ENCODE measurements around the gene MCCD1.
"Not testable (repeated sequence)": the region's sequence is repeated elsewhere in the genome, so short reads cannot be mapped to it uniquely, and the experiment has no call there.

MCCD1 gene

DNA sequence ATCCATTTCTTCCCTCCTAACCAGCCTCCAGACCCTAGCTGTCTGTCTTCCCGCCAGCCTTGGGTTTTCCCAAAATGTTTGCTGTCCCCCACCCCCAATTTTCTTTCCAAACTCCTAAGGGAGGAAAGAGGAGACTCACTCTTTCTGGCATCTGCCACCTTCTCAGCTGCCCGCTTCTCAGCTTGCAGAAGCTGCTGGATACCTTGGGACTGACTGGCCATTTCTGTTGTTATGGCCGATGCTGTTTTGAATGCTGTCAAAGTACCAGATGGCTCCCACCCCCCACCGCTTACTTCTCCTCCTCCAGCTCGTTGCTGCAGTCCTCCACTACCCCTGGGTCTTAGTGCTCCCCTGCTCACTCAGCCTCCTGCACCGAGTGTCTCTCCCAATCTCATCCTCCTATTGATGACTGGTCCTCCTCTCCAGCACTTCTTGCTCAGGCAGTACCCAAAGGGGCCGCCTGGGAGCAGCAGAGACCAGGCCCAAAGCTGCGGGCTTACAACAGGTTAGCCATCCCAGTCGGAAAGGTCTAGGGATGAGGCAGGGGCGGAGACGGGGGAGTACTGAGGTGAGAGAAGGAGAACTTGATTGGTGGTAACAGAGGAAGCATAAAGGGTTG, 17.7 kb downstream of the MCCD1 start, which contains the start of gene ATP6V1G2:
Gene ATP6V1G2, minus strand, starts transcription at position 270 of the 619 bp plus-strand sequence. Its CDS starts 49 bp downstream, at position 221.
- TF ChIP-seq, protein P1, sequence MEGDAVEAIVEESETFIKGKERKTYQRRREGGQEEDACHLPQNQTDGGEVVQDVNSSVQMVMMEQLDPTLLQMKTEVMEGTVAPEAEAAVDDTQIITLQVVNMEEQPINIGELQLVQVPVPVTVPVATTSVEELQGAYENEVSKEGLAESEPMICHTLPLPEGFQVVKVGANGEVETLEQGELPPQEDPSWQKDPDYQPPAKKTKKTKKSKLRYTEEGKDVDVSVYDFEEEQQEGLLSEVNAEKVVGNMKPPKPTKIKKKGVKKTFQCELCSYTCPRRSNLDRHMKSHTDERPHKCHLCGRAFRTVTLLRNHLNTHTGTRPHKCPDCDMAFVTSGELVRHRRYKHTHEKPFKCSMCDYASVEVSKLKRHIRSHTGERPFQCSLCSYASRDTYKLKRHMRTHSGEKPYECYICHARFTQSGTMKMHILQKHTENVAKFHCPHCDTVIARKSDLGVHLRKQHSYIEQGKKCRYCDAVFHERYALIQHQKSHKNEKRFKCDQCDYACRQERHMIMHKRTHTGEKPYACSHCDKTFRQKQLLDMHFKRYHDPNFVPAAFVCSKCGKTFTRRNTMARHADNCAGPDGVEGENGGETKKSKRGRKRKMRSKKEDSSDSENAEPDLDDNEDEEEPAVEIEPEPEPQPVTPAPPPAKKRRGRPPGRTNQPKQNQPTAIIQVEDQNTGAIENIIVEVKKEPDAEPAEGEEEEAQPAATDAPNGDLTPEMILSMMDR (IDR thresholded peaks at IDR 0.05; ENCODE audit: low read depth, low read length), result peak; percentile 99
- Histone ChIP-seq H3K27me3 (no peaks in the 10 kb centered on the region), H3K36me3 (peaks cover 14% of the 10 kb centered on the region), H3K4me3 (ENCODE audit: low read depth, low read length) (peak within 1 kb of the TSS; percentile 69), H3K9me3 (no peaks in the 10 kb centered on the region), H3K4me1 (no peaks in the 10 kb centered on the region)
- peak; percentile 93 for DNase-seq

DNA sequence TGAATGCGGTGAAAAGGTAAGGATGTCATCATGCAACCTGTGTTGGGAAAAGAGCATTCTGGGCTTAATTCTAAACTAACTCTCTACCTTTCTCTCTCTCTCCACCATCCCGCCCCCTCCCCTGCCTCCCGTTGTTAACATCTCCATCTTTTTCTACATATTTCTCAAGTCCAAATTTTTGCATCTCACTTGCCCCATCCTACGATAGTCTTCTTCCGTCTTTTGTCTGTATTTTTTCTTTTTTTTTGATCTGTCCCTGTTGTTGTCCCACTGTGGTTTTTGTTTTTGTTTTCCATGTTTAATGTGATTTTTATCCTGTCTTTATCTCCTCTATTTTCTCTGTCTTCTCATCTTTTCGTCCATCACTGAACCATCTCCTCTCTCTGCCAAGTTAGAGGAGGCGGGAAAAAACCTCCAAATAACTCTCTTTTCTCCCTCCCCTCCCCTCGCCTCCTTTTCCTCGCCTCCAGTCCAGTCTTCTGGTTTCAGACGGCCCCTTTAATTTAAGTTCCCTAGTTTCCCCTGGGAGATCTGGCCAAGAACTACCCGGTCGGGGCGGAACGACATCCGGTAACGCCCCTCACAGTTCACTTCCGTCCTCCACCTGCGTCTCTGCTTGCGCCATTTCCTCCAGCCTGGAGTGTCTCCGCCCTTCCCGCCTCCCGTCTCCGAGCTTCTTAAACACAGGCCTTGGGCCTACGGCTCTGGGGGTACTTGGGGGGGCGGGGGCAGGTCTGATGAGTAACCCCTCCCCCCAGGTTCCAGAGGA, 18.4 kb downstream of the MCCD1 start, which contains the start of gene NFKBIL1:
Gene NFKBIL1, plus strand, starts transcription at position 651 of the 769 bp plus-strand sequence. Its CDS starts 87 bp downstream, at position 738.
- Histone ChIP-seq H3K4me1 (no peaks in the 10 kb centered on the region), H3K4me3 (ENCODE audit: low read depth, low read length) (peak within 1 kb of the TSS; percentile 69), H3K36me3 (peaks cover 14% of the 10 kb centered on the region), H3K9me3 (no peaks in the 10 kb centered on the region), H3K27me3 (no peaks in the 10 kb centered on the region)
- peak; percentile 93 for DNase-seq
- TF ChIP-seq, protein P1 (IDR thresholded peaks at IDR 0.05; ENCODE audit: low read depth, low read length), result no peak

DNA sequence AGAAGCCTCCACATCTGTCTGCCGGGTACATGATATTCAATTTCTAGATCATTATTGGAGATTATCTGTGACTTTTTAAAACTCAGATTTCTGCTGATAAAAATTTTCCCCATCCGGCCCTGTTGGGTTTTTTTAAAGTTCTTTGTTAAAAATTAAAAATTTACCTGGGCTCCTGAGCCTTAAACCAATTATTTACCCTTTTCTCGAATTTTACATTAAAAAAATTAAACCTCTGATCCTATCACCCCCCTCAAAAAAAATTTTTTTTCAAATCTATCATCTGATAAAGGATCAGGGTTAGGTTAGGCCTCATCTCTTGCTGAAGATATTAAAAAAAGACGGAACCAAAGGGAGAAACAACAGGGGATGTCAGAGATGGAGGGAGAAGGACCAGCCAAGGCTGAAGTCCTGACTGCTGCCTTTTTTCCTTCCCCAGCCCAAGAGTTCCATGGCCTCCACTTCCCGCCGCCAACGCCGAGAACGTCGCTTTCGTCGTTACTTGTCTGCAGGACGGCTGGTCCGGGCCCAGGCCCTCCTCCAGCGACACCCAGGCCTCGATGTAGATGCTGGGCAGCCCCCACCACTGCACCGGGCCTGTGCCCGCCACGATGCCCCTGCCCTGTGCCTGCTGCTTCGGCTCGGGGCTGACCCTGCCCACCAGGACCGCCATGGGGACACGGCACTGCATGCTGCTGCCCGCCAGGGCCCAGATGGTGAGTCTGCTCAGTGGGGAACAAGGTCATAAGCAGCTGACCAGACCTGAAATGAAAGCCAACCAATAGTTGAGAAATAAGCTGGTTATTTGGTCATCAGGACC, 19.2 kb downstream of the MCCD1 start:
- Histone ChIP-seq H3K4me3 (ENCODE audit: low read depth, low read length) (peak overlapping the region; percentile 69), H3K36me3 (peaks cover 14% of the 10 kb centered on the region), H3K27me3 (no peaks in the 10 kb centered on the region), H3K9me3 (no peaks in the 10 kb centered on the region), H3K4me1 (no peaks in the 10 kb centered on the region)
- TF ChIP-seq, protein P1 (IDR thresholded peaks at IDR 0.05; ENCODE audit: low read depth, low read length), result no peak
- no peak for DNase-seq

DNA sequence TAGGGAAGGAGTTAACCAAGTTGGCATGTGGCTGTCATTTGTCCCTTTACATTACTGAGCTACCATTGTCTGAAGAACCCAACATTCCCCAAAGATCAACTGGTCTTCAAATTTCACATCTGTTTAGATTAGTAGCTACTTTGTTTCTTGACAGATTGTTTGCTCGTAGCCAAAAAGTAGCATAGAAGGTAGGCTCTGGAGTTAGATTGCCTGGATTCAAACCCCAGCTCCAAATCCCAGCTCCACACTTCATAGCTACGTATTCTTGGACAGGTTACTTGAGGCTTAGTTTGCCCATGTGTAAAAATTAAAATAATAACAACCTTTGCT, 19.7 kb downstream of the MCCD1 start:
- TF ChIP-seq, protein P1 (IDR thresholded peaks at IDR 0.05; ENCODE audit: low read depth, low read length), result no peak
- no peak for DNase-seq
- H3K36me3 ChIP-seq, result peaks cover 16% of the 10 kb centered on the region
- H3K27me3 ChIP-seq, result no peaks in the 10 kb centered on the region
- no peak overlapping the region for H3K4me3 ChIP-seq (ENCODE audit: low read depth, low read length)
- no peaks in the 10 kb centered on the region for H3K4me1 ChIP-seq
- H3K9me3 ChIP-seq, result no peaks in the 10 kb centered on the region

DNA sequence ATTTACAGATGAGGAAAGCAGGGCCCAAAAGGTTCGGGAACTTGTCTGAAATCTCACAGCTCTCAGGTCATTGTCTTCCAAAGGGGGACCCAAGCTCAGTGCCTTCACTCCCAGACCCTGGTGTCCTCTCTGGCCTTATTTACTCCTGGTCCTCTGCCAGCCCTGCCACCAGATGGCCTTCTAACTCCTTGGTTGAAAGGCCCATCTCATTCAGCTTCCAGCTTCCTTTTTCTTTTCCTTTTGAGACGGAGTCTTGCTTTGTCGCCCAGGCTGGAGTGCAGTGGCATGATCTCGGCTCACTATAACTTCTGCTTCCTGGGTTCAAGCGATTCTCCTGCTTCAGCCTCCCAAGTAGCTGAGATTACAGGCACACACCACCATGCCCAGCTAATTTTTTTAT, 22.6 kb downstream of the MCCD1 start:
- H3K9me3 ChIP-seq, result not testable (repeated sequence)

More for the DNA sequence above, 22.6 kb downstream of the MCCD1 start:
- not testable (repeated sequence) for H3K4me3 ChIP-seq (ENCODE audit: low read depth, low read length); H3K4me1 ChIP-seq; H3K27me3 ChIP-seq
- TF ChIP-seq, protein P1 (IDR thresholded peaks at IDR 0.05; ENCODE audit: low read depth, low read length), result peak; percentile 53
- peaks cover 18% of the 10 kb centered on the region for H3K36me3 ChIP-seq
- peak; percentile 50 for DNase-seq

All from BE2C (cell line).